Karpas-422 (cell line): ENCODE data around the gene DENND1B. TPM values are rescaled to one million over a fixed set of nuclear protein-coding genes. Genes with fewer than 3 reads are reported as not detected.

Experiments used
- DNase-seq: peaks from one replicate; pipeline ENCODE4 v3.0.0-alpha.2; 2015
- H2AFZ ChIP-seq: fragments of 200-600 bp; sonication (generic); 2 replicates; pipeline ENCODE4 v1.6.1; 2014; ENCODE audit warnings: antibody characterized with exemption, low read length, mixed read lengths
- H3K27ac ChIP-seq: fragments of 200-600 bp; sonication (generic); 2 replicates; pipeline ENCODE4 v1.5.1; 2014; ENCODE audit warnings: mild to moderate bottlenecking, low read length, moderate library complexity
- H3K27me3 ChIP-seq: fragments of 200-600 bp; sonication (generic); 2 replicates; pipeline ENCODE4 v1.6.1; 2014; ENCODE audit warnings: low read length, mixed read lengths
- H3K36me3 ChIP-seq: fragments of 200-600 bp; sonication (generic); 2 replicates; pipeline ENCODE4 v1.6.1; 2014; ENCODE audit warnings: low read length, mixed read lengths; ENCODE audit not compliant: insufficient read depth
- H3K4me1 ChIP-seq: fragments of 200-600 bp; sonication (generic); 2 replicates; pipeline ENCODE4 v1.6.1; 2014; ENCODE audit warnings: mild to moderate bottlenecking, low read length, mixed read lengths
- H3K4me2 ChIP-seq: fragments of 200-600 bp; sonication (generic); 2 replicates; pipeline ENCODE4 v1.6.1; 2014; ENCODE audit warnings: low read length, low read depth, mild to moderate bottlenecking; ENCODE audit not compliant: poor library complexity, severe bottlenecking
- H3K4me3 ChIP-seq: fragments of 200-600 bp; sonication (generic); 2 replicates; pipeline ENCODE4 v1.5.1; 2014; ENCODE audit warnings: mild to moderate bottlenecking, antibody characterized with exemption, low read length, mixed read lengths
- H3K79me2 ChIP-seq: fragments of 200-600 bp; sonication (generic); 2 replicates; pipeline ENCODE4 v1.6.1; 2014; ENCODE audit warnings: mild to moderate bottlenecking, low read length, mixed read lengths
- H3K9ac ChIP-seq: fragments of 200-600 bp; sonication (generic); 2 replicates; pipeline ENCODE4 v1.6.0; 2014; ENCODE audit warnings: low read length
- H3K9me2 ChIP-seq: fragments of 200-600 bp; sonication (generic), shearing (Covaris generic); replicated peaks from 2 replicates; pipeline ENCODE4 v1.6.0; 2014; ENCODE audit warnings: mild to moderate bottlenecking, low read length, moderate library complexity; ENCODE audit not compliant: insufficient read depth
- H3K9me3 ChIP-seq: fragments of 300-700, 200-600 bp; sonication (generic); 2 replicates; pipeline ENCODE4 v1.6.1; 2014; ENCODE audit warnings: low read length, mixed read lengths
- H4K20me1 ChIP-seq: fragments of 200-600 bp; sonication (generic); 2 replicates; pipeline ENCODE4 v1.6.1; 2014; ENCODE audit warnings: mild to moderate bottlenecking, antibody characterized with exemption, low read length, low read depth; ENCODE audit not compliant: insufficient read depth
- total RNA-seq: library from RNA; depleted of rRNA; stranded (reverse); fragments of >200 nt; shearing (Covaris generic); gene quantifications from 2 replicates; pipeline ENCODE4 v1.2.3, GENCODE V29; 2014; ENCODE audit warnings: low replicate concordance; rRNA removed

DENND1B gene, protein sequence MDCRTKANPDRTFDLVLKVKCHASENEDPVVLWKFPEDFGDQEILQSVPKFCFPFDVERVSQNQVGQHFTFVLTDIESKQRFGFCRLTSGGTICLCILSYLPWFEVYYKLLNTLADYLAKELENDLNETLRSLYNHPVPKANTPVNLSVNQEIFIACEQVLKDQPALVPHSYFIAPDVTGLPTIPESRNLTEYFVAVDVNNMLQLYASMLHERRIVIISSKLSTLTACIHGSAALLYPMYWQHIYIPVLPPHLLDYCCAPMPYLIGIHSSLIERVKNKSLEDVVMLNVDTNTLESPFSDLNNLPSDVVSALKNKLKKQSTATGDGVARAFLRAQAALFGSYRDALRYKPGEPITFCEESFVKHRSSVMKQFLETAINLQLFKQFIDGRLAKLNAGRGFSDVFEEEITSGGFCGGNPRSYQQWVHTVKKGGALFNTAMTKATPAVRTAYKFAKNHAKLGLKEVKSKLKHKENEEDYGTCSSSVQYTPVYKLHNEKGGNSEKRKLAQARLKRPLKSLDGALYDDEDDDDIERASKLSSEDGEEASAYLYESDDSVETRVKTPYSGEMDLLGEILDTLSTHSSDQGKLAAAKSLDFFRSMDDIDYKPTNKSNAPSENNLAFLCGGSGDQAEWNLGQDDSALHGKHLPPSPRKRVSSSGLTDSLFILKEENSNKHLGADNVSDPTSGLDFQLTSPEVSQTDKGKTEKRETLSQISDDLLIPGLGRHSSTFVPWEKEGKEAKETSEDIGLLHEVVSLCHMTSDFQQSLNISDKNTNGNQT
- 20.9 and 36.0 TPM in 2 replicates for total RNA-seq

- DNase-seq, result peak; percentile 88
- Histone ChIP-seq H3K9ac (peak within 1 kb of the TSS; percentile 81), H3K9me2 (no peaks in the 10 kb centered on the region), H3K27me3 (no peaks in the 10 kb centered on the region), H3K4me3 (peak within 1 kb of the TSS; percentile 83), H3K36me3 (0 out of 2 replicates have a peak, but pooled peaks cover 4% of the 10 kb centered on the region), H3K27ac (peak within 1 kb of the TSS; percentile 67), H3K9me3 (no peaks in the 10 kb centered on the region), H4K20me1 (no peaks in the 10 kb centered on the region), H3K79me2 (peaks cover 38% of the 10 kb centered on the region), H3K4me1 (peaks cover 61% of the 10 kb centered on the region), H3K4me2 (peak within 1 kb of the TSS; percentile 91), H2AFZ (peak within 1 kb of the TSS; percentile 76)
These were observed at the start of gene DENND1B for GRCh38 chr1:197775282-197776262. DENND1B (minus strand) TSS chr1:197775480; CDS start chr1:197775155, 325 bp downstream.

DNA sequence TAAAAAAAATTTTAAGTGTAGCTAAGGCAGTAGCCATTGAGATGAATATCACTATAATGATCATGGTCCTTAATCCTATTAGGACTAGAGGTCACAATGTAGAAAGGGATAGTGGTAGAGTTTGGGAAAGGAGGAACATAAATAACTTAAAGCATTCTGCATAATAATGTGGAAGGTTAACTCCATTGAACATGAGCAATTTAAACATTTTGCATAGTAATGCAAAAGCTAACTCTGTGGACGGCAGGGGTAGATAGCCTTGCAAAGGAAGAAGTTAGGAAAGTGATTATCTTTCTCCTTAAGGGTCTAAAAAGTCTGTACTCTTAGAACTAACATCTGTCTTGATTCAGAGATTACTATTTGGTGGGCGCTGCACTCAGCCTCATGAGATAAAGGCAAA lies 39.0 kb upstream of the DENND1B start:
- Histone ChIP-seq H3K9me3 (no peaks in the 10 kb centered on the region), H3K27ac (no peak overlapping the region), H3K79me2 (no peaks in the 10 kb centered on the region), H2AFZ (no peak overlapping the region), H3K4me1 (no peaks in the 10 kb centered on the region), H3K4me2 (no peak overlapping the region), H3K9me2 (no peaks in the 10 kb centered on the region), H3K36me3 (no peaks in the 10 kb centered on the region), H4K20me1 (no peaks in the 10 kb centered on the region), H3K9ac (no peak overlapping the region), H3K4me3 (no peak overlapping the region), H3K27me3 (no peaks in the 10 kb centered on the region)
- DNase-seq, result no peak

DNA sequence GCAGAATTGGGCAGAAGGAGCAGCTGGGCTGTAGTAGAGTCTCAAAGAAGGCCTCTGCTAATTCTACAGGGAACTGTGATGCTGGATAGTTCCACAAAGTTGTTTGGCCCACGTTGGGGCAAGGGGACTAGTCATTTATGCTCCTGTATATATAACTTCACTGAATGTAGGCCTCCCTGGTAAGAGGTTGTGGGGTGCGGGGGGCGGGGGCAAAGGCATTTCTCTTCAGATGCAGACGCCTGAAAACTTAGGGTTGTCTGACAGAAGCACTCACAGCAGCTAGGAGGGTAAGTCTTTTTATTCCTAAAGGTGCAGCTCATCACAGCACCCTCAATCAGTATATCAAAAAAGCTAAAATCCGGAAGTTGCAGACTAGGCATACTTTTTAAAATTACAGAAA lies 38.5 kb upstream of the DENND1B start:
- Histone ChIP-seq H3K4me3 (no peak overlapping the region), H3K9me2 (no peaks in the 10 kb centered on the region), H3K27ac (no peak overlapping the region), H2AFZ (no peak overlapping the region), H4K20me1 (no peaks in the 10 kb centered on the region), H3K4me1 (no peaks in the 10 kb centered on the region), H3K9ac (no peak overlapping the region), H3K4me2 (no peak overlapping the region), H3K36me3 (no peaks in the 10 kb centered on the region), H3K79me2 (no peaks in the 10 kb centered on the region), H3K9me3 (no peaks in the 10 kb centered on the region), H3K27me3 (no peaks in the 10 kb centered on the region)
- no peak for DNase-seq

DNA sequence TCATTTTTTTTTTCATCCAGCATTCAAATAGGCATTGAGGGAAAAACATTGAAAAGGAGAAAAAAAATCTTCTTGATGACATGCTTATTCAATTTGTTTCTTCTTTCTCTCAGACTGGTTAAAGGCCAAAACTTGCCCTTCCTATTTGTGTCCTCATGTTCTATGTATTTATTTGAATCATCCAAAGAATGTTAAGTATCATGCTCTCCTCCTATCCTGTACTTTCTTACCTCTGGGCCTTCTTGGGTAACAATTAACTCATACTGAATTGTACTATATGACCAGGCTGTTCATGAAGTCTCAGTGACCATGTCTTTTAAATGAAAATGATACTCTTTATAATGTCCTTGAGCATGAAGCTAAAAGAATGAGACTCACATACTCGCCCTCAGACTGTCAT lies 36.5 kb upstream of the DENND1B start:
- no peaks in the 10 kb centered on the region for H3K9me3 ChIP-seq
- DNase-seq, result no peak
- no peaks in the 10 kb centered on the region for H3K9me2 ChIP-seq
- no peak overlapping the region for H3K4me2 ChIP-seq
- no peaks in the 10 kb centered on the region for H4K20me1 ChIP-seq
- H3K36me3 ChIP-seq, result no peaks in the 10 kb centered on the region
- H3K4me3 ChIP-seq, result no peak overlapping the region
- H2AFZ ChIP-seq, result no peak overlapping the region
- H3K9ac ChIP-seq, result no peak overlapping the region
- no peak overlapping the region for H3K27ac ChIP-seq
- H3K4me1 ChIP-seq, result no peaks in the 10 kb centered on the region
- H3K79me2 ChIP-seq, result no peaks in the 10 kb centered on the region
- no peaks in the 10 kb centered on the region for H3K27me3 ChIP-seq

DNA sequence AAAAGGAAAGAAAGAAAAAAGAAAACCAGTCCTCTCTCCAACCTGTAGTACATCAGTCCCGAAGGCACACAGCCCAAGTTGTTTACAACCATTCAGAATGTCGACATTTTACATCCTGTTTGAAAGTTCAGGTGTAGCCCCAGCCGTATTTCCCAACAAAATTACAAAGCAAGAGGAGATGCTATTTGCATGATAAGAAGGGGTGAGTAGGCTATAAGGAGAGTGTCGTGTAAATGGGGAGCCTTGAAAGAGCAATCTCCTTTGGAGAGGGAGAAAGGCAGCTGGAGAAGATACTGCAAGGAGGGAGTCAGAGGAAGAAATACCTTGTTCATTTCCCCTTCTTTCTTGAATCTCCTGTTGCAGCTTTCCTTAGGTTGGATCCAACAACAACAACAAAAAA lies 35.5 kb upstream of the DENND1B start:
- H3K4me2 ChIP-seq, result no peak overlapping the region
- H3K27ac ChIP-seq, result no peak overlapping the region
- H3K9me3 ChIP-seq, result no peaks in the 10 kb centered on the region
- H2AFZ ChIP-seq, result no peak overlapping the region
- no peak for DNase-seq
- no peak overlapping the region for H3K9ac ChIP-seq
- H4K20me1 ChIP-seq, result no peaks in the 10 kb centered on the region
- no peaks in the 10 kb centered on the region for H3K4me1 ChIP-seq
- H3K36me3 ChIP-seq, result no peaks in the 10 kb centered on the region
- H3K27me3 ChIP-seq, result no peaks in the 10 kb centered on the region
- H3K79me2 ChIP-seq, result no peaks in the 10 kb centered on the region
- no peaks in the 10 kb centered on the region for H3K9me2 ChIP-seq
- no peak overlapping the region for H3K4me3 ChIP-seq

- H3K27me3 ChIP-seq, result no peaks in the 10 kb centered on the region
- no peak overlapping the region for H2AFZ ChIP-seq
- no peaks in the 10 kb centered on the region for H4K20me1 ChIP-seq
- H3K9me2 ChIP-seq, result no peaks in the 10 kb centered on the region
- H3K36me3 ChIP-seq, result no peaks in the 10 kb centered on the region
- no peaks in the 10 kb centered on the region for H3K4me1 ChIP-seq
- no peak overlapping the region for H3K4me3 ChIP-seq
- no peak overlapping the region for H3K4me2 ChIP-seq
- H3K9ac ChIP-seq, result no peak overlapping the region
- no peaks in the 10 kb centered on the region for H3K9me3 ChIP-seq
- no peaks in the 10 kb centered on the region for H3K79me2 ChIP-seq
- no peak overlapping the region for H3K27ac ChIP-seq
- no peak for DNase-seq
These were observed 33.6 kb upstream of the DENND1B start for GRCh38 chr1:197808880-197809279.

GRCh38 chr1:197807739-197808453 lies 32.6 kb upstream of the DENND1B start:
- Histone ChIP-seq H2AFZ (no peak overlapping the region), H3K27ac (no peak overlapping the region)
- no peak for DNase-seq

More at GRCh38 chr1:197807739-197808453, 32.6 kb upstream of the DENND1B start:
- Histone ChIP-seq H3K4me2 (no peak overlapping the region), H3K9ac (no peak overlapping the region), H3K36me3 (no peaks in the 10 kb centered on the region), H3K4me1 (no peaks in the 10 kb centered on the region), H3K4me3 (no peak overlapping the region), H3K79me2 (no peaks in the 10 kb centered on the region), H3K9me2 (no peaks in the 10 kb centered on the region), H3K9me3 (no peaks in the 10 kb centered on the region), H4K20me1 (no peaks in the 10 kb centered on the region), H3K27me3 (no peaks in the 10 kb centered on the region)
